ENCODE results near the gene ACOX3. TPM values are rescaled to one million over a fixed set of nuclear protein-coding genes. Genes with fewer than 3 reads are reported as not detected.

The ACOX3 gene
- polyA plus RNA-seq, 1 of the 3 experiments (the other 2 are of a cell fraction) = 8.4 TPM

DNA sequence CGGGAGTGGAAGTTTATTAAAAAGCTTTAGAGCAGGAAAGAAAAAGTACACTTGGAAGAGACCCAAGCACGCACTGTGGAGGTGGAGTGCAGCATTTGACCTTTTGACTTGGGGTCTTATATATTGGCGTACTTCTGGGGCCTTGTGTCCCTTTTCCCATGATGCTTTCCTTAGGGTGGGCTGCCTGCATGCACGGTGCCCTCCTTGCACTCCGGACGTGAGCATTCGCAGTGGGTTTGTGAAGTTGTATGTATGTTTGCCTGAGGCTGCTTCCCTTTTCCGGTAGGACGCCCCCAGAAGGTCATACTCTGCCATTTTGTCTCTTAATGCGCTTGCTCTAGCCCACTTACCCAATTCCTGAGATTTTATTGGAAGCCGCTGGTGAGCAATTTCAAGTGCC lies 39.7 kb upstream of the ACOX3 start (continued):
- TF ChIP-seq, protein P1, sequence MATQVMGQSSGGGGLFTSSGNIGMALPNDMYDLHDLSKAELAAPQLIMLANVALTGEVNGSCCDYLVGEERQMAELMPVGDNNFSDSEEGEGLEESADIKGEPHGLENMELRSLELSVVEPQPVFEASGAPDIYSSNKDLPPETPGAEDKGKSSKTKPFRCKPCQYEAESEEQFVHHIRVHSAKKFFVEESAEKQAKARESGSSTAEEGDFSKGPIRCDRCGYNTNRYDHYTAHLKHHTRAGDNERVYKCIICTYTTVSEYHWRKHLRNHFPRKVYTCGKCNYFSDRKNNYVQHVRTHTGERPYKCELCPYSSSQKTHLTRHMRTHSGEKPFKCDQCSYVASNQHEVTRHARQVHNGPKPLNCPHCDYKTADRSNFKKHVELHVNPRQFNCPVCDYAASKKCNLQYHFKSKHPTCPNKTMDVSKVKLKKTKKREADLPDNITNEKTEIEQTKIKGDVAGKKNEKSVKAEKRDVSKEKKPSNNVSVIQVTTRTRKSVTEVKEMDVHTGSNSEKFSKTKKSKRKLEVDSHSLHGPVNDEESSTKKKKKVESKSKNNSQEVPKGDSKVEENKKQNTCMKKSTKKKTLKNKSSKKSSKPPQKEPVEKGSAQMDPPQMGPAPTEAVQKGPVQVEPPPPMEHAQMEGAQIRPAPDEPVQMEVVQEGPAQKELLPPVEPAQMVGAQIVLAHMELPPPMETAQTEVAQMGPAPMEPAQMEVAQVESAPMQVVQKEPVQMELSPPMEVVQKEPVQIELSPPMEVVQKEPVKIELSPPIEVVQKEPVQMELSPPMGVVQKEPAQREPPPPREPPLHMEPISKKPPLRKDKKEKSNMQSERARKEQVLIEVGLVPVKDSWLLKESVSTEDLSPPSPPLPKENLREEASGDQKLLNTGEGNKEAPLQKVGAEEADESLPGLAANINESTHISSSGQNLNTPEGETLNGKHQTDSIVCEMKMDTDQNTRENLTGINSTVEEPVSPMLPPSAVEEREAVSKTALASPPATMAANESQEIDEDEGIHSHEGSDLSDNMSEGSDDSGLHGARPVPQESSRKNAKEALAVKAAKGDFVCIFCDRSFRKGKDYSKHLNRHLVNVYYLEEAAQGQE (IDR thresholded peaks at IDR 0.05; ENCODE audit: low read depth, low read length) = no peak
- TF ChIP-seq RFX5 (IDR thresholded peaks at IDR 0.05; ENCODE audit: low read length) = no peak
- no peak for TF ChIP-seq RAD21 (IDR thresholded peaks at IDR 0.05; ENCODE audit: low read length)

DNA sequence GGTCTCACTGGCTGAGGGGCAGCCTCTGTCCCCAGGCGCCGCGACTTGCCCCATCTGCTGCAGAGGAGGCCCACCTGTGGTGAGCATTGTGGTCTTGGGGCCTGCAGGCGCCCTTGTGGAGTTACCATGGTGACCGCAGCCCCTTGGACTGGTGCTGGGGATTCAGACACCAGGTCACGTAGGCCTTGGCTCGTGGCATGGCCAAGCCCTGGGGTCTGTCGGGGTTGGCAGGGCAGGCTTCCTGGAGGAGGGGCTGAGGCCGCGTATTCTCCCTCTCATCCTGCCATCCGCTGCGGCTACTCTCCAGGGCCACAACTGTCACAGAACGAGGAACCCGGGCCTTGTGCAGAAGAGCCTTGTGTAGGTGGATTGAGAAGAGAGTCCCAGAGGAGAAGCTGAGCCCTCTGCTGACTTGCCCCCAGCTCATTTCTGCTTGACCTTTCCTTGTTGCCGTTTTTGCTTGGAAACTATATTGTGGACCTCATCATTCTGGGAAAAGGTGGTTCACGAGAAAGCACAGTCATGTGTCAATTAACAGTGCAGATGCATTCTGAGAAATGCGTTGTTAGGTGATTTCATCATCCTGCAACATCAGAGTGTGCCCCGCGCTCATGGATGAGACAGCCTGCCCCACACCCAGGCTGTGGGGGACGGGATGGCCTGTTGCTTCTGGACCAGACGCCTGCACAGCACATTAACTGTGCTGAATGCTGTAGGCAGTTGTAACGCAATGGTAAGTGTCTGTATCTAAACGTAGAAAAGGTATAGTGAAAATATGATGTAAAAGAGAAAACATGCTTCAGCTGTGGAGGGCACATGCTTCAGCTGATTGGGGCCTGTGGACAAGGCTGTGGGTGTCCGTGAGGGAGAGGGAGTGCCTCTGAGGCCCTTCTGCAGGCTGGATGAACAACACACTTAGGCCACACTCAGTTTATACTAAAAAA lies 38.5 kb upstream of the ACOX3 start:
- Histone ChIP-seq H3K79me2 (ENCODE audit: insufficient read depth) (no peaks in the 10 kb centered on the region), H3K9me3 (no peaks in the 10 kb centered on the region), H3K9ac (no peak overlapping the region), H3K9me2 (no peaks in the 10 kb centered on the region), H3K4me3 (ENCODE audit: low read depth in 2 of 2, low read length in 1 of 2) (no peak overlapping the region), H4K20me1 (ENCODE audit: insufficient read depth) (no peaks in the 10 kb centered on the region), H3K27ac (ENCODE audit: low read depth in 2 of 2, low read length in 1 of 2) (no peak overlapping the region), H3K36me3 (replicated peaks in 1 of 2; ENCODE audit: control insufficient read depth in 1 of 2, insufficient read depth in 2 of 2, low read length in 1 of 2) (peaks cover 0 to 6% of the 10 kb centered on the region in 2 experiments), H3K27me3 (ENCODE audit: insufficient read depth) (peaks cover 5% of the 10 kb centered on the region; the same call in 1 of the 2 replicates), H3K4me2 (no peak overlapping the region), H3F3A (replicated peaks; ENCODE audit: insufficient read depth) (no peaks in the 10 kb centered on the region), H2AFZ (ENCODE audit: low read depth) (no peak overlapping the region), H3K4me1 (ENCODE audit: control insufficient read depth in 1 of 2, insufficient read depth in 2 of 2, low read depth in 1 of 2, low read length in 1 of 2) (no peaks in the 10 kb centered on the region)
- DNase-seq = no peak
- POLR2A ChIA-PET = no interaction called here
- CTCF ChIA-PET = interaction anchor here (1.0 to 3.8 kb wide), 4 partner anchors 11 to 439 kb away, joined by 3 to 16 read pairs (median 4); no protein-coding TSS in a partner anchor
- WGBS (ENCODE audit: low lambda C conversion rate) = 89% methylated on average over 13 of the region's 24 CpGs
- no peak for TF ChIP-seq GABPA (IDR thresholded peaks at IDR 0.05; ENCODE audit: low read depth)
- no peak for TF ChIP-seq TCF12 (IDR thresholded peaks at IDR 0.05)

DNA sequence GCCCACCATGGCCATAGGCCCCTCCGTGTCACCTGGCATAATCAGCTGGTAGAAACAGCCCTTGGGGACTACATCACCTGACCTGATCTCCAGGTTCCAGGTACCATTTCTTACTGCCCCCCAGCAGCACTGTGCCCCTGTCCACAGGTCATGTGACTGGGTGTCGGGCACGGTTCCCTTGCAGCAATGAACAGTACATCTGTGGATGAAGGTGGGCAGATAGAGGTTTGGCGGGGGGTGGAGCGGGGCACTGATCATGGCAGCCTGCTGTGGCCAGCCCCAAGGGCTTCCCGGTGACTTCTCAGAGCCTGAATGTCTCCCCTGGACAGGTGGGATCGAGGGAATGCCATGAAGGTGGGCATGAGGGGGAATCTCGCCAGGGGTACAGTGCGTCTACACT lies 37.8 kb upstream of the ACOX3 start:
- H3K4me1 ChIP-seq (ENCODE audit: control insufficient read depth in 1 of 2, insufficient read depth in 2 of 2, low read depth in 1 of 2, low read length in 1 of 2) = no peaks in the 10 kb centered on the region
- H3K4me2 ChIP-seq = no peak overlapping the region
- ChIA-PET POLR2A (no interaction called here), CTCF (interaction anchor here (1.3 to 3.8 kb wide), 4 partner anchors 10 to 302 kb away, joined by 3 to 16 read pairs (median 4); no protein-coding TSS in a partner anchor)
- 90% methylated on average over 6 of the region's 9 CpGs for WGBS (ENCODE audit: low lambda C conversion rate)
- H3K27me3 ChIP-seq (ENCODE audit: insufficient read depth) = no peaks in the 10 kb centered on the region
- no peaks in the 10 kb centered on the region for H3K79me2 ChIP-seq (ENCODE audit: insufficient read depth)
- H2AFZ ChIP-seq (ENCODE audit: low read depth) = no peak overlapping the region
- peak; percentile 29 for DNase-seq
- no peaks in the 10 kb centered on the region for H3K9me3 ChIP-seq
- no peak overlapping the region for H3K9ac ChIP-seq
- no peaks in the 10 kb centered on the region for H4K20me1 ChIP-seq (ENCODE audit: insufficient read depth)
- H3K27ac ChIP-seq (ENCODE audit: low read depth in 2 of 2, low read length in 1 of 2) = no peak overlapping the region
- no peak overlapping the region for H3K4me3 ChIP-seq (ENCODE audit: low read depth in 2 of 2, low read length in 1 of 2)
- no peaks in the 10 kb centered on the region for H3K9me2 ChIP-seq
- H3K36me3 ChIP-seq (replicated peaks in 1 of 2; ENCODE audit: control insufficient read depth in 1 of 2, insufficient read depth in 2 of 2, low read length in 1 of 2) = peaks cover 0 to 6% of the 10 kb centered on the region in 2 experiments
- H3F3A ChIP-seq (replicated peaks; ENCODE audit: insufficient read depth) = no peaks in the 10 kb centered on the region
- TF ChIP-seq NFIC (IDR thresholded peaks at IDR 0.05; ENCODE audit: borderline replicate concordance) = no peak
- no peak for TF ChIP-seq NRF1 (IDR thresholded peaks at IDR 0.05; ENCODE audit: low read depth, low read length)
- no peak for TF ChIP-seq POLR2AphosphoS5 (IDR thresholded peaks at IDR 0.05; ENCODE audit: low read depth, low read length)
- no peak for TF ChIP-seq SIN3A (IDR thresholded peaks at IDR 0.05; ENCODE audit: borderline replicate concordance, low read depth, low read length)
- no peak for TF ChIP-seq RXRA (IDR thresholded peaks at IDR 0.05; ENCODE audit: borderline replicate concordance, low read depth)
- no peak for TF ChIP-seq RCOR1 (IDR thresholded peaks at IDR 0.05; ENCODE audit: low read length)
- no peak for TF ChIP-seq EZH2phosphoT487 (IDR thresholded peaks at IDR 0.05; ENCODE audit: borderline replicate concordance, low read depth)
- TF ChIP-seq TEAD4 (IDR thresholded peaks at IDR 0.05; ENCODE audit: borderline replicate concordance, insufficient read depth) = no peak
- TF ChIP-seq GATA2 (CRISPR knock-in tag; IDR thresholded peaks at IDR 0.05) = no peak
- no peak for TF ChIP-seq ELF1 (IDR thresholded peaks at IDR 0.05)
- TF ChIP-seq, protein P2, sequence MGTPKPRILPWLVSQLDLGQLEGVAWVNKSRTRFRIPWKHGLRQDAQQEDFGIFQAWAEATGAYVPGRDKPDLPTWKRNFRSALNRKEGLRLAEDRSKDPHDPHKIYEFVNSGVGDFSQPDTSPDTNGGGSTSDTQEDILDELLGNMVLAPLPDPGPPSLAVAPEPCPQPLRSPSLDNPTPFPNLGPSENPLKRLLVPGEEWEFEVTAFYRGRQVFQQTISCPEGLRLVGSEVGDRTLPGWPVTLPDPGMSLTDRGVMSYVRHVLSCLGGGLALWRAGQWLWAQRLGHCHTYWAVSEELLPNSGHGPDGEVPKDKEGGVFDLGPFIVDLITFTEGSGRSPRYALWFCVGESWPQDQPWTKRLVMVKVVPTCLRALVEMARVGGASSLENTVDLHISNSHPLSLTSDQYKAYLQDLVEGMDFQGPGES (IDR thresholded peaks at IDR 0.05; ENCODE audit: low read depth, low read length) = no peak
- TF ChIP-seq, protein P3, sequence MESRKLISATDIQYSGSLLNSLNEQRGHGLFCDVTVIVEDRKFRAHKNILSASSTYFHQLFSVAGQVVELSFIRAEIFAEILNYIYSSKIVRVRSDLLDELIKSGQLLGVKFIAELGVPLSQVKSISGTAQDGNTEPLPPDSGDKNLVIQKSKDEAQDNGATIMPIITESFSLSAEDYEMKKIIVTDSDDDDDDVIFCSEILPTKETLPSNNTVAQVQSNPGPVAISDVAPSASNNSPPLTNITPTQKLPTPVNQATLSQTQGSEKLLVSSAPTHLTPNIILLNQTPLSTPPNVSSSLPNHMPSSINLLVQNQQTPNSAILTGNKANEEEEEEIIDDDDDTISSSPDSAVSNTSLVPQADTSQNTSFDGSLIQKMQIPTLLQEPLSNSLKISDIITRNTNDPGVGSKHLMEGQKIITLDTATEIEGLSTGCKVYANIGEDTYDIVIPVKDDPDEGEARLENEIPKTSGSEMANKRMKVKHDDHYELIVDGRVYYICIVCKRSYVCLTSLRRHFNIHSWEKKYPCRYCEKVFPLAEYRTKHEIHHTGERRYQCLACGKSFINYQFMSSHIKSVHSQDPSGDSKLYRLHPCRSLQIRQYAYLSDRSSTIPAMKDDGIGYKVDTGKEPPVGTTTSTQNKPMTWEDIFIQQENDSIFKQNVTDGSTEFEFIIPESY (IDR thresholded peaks at IDR 0.05; ENCODE audit: borderline replicate concordance, low read depth) = no peak
- no peak for TF ChIP-seq TCF12 (IDR thresholded peaks at IDR 0.05)
- TF ChIP-seq FOXM1 (IDR thresholded peaks at IDR 0.05; ENCODE audit: low read depth) = no peak
